ENCODE data around the gene F11R.
A peak's percentile ranks its signal among the peaks of the same experiment; 100 is the strongest.
"Not testable (repeated sequence)": the region's sequence is repeated elsewhere in the genome, so short reads cannot be mapped to it uniquely, and the experiment has no call there.

Gene F11R

DNA sequence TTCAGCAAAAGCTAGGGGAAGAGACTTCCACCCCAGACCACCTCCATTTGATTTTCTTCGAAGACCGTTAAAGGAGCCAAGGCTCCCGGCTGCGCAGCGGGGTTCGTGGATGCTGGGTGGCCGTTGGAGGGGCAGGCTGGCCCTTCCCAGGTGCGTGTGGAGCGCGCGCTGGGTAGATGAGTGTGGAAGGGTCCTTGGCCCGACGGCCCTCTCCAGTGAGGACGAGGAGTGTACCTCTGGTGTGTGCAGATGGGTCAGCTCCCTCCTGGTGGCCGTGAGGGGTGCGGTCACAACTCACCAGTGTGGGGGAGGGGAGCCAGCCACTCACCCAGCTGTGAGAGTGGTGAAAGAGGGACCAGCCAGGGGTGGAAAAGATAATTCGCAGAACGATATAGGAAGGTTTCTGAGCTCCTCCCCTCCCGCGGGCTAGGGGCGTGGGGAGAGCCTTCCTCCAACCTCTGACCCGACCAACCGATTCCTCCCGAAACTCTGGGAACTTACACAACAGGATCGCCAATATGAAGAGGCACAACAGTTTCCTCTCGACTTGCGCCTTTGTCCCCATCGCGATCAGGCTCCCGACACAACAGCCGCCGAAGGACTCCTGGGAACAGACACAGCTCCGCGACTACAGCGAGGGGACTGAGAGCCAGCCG is at the start of gene F11R:
Gene F11R (minus strand): TSS at position 644 of the 656 bp plus-strand sequence. CDS start 79 bp downstream, at position 565.
- Mint-ChIP-seq H3K9me3 (no peaks in the 10 kb centered on the region), H3K4me3 (peak within 1 kb of the TSS; percentile 86), H3K36me3 (peaks cover 5% of the 10 kb centered on the region), H3K27me3 (no peaks in the 10 kb centered on the region), H3K4me1 (peaks cover 61% of the 10 kb centered on the region), H3K27ac (peak within 1 kb of the TSS; percentile 87)

DNA sequence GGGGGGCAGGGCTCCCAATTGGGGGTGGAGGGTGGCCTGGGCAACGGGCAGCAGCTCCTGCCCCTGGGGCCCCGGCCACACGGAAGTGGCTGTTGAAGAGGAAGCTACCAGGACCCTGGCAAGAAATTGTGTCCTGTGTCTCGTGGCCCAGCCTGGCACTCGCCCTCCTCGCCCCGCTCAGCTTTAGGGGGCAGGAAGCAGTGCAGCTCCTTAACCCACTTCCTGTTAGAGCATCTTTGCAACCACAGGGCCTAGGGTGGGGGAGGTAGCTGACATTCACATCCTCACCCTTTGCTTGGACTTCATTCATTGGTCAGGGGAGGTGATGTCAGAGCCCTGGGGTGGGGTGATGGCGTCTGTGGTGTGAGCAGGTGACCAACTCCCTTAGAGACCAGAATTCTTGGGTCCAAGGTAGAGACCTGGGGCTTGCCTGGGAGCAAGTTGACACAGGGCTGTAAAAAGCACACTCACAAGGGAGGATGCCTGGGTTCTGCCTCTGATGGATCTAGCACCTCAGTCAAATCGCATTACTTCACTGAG is 48.8 kb upstream of the F11R start, which contains the start of gene ARHGAP30:
Gene ARHGAP30 (minus strand): TSS at position 161 of the 540 bp plus-strand sequence. CDS start 267 bp downstream, outside the sequence.
- H3K9me3 Mint-ChIP-seq = no peaks in the 10 kb centered on the region
- peak within 1 kb of the TSS; percentile 95 for H3K4me3 Mint-ChIP-seq
- peak within 1 kb of the TSS; percentile 97 for H3K27ac Mint-ChIP-seq
- H3K4me1 Mint-ChIP-seq = peaks cover 64% of the 10 kb centered on the region
- H3K36me3 Mint-ChIP-seq = peaks cover 3% of the 10 kb centered on the region
- H3K27me3 Mint-ChIP-seq = no peaks in the 10 kb centered on the region

DNA sequence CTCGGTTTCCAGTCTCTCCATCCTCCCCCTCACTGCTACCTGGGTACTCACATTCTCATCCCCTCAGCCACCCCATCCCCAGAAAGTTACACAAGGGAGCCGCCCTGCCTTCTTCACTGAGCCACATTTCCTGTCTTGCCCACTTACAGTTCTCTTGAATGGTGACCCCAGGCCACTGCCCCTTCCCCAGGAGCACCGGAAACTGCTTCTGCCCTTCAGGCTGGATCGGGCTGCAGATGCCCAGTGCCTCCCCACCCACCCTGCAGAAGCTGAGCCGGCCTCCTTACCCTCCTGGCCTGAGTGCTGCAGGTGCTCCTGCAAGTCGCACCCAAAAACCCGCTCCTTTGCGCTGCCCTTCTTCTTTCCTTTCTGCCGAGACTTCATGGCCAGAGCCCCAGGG is 48.3 kb upstream of the F11R start:
- Mint-ChIP-seq H3K36me3 (peaks cover 8% of the 10 kb centered on the region), H3K27me3 (no peaks in the 10 kb centered on the region), H3K4me1 (peaks cover 69% of the 10 kb centered on the region), H3K27ac (peak overlapping the region; percentile 97), H3K9me3 (no peaks in the 10 kb centered on the region), H3K4me3 (peak overlapping the region; percentile 95)

DNA sequence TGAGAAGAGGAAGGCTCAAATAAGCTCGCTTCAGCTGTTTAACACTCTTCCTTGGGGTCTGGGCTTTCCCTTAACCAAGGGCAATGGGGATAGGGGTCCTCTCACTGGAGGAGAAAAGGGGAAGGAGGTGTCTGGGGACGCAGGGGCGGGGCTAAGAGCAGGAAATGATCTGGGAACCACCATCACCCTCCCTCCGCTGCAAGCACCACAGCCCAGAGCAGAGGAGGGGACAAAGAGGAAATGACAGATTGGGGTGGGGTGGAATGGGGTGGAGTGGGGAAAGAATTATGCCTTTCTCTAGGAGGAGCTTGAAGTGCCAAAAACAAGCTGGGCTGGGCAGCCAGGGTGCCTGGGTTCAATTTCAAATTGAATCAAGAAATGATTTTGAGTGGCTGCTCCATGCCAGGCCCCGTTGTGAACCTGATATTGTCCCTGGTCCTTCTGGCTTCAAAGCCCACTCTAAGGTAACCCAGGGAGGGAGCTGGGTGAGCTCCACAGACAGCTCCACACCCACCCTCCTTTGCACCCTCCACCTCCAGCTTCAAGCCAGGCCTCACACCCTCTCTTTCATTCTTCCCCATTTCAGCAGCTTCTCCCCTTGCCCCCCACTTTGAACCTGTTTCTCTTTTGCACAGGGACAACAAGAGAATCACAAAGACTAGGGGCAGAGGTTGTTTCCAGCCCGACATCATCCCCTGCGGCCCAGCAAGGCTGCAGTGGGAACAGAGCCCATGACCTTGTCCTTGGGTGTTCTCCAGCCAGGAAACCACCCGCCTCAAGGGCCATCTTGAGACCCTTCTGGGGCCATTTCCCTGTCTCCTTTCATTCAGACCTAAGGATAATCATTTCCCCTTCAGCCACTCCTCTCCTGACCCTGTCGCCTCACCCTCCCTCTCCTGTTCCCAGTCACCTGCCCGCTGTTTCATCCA is 47.6 kb upstream of the F11R start:
- peak overlapping the region; percentile 95 for H3K4me3 Mint-ChIP-seq
- H3K27me3 Mint-ChIP-seq = no peaks in the 10 kb centered on the region
- H3K27ac Mint-ChIP-seq = peak overlapping the region; percentile 97
- peaks cover 76% of the 10 kb centered on the region for H3K4me1 Mint-ChIP-seq
- H3K36me3 Mint-ChIP-seq = peaks cover 8% of the 10 kb centered on the region
- no peaks in the 10 kb centered on the region for H3K9me3 Mint-ChIP-seq

DNA sequence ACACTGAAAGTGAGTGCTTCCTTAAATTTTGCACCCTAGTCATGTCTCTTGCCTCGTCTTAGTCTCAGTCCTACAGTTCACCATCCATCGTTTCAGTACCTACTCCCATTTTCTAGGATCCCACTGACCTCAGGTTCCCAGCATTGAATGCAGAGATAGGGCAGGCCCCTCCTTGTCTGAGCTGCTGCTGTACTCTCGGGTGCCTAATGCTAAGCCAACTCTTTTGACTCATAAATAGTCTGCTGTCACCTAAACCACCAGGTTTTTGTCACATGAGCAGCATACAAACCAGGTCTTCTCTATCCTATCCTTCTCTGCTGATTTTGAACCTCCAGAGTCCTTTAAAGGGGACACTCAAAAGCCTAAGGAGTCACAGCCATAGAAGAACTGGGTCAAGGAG is 45.7 kb upstream of the F11R start:
- no peaks in the 10 kb centered on the region for H3K27me3 Mint-ChIP-seq
- H3K9me3 Mint-ChIP-seq = no peaks in the 10 kb centered on the region
- H3K4me1 Mint-ChIP-seq = peaks cover 88% of the 10 kb centered on the region
- peak overlapping the region; percentile 95 for H3K4me3 Mint-ChIP-seq
- peak overlapping the region; percentile 98 for H3K27ac Mint-ChIP-seq
- H3K36me3 Mint-ChIP-seq = peaks cover 11% of the 10 kb centered on the region

DNA sequence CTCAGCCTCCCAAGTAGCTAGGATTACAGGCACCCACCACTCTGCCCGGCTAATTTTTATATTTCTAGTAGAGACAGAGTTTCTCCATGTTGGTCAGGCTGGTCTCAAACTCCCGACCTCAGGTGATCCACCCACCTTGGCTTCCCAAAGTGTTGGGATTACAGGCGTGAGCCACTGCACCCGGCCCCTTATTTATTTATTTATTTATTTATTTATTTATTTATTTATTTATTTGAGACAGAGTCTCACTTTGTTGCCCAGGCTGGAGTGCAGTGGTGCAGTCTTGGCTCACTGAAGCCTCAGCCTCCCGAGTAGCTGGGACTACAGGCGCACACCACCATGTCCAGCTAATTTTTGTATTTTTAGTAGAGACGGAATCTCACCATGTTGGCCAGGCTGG is 44.7 kb upstream of the F11R start:
- H3K9me3 Mint-ChIP-seq, H3K27me3 Mint-ChIP-seq: not testable (repeated sequence)
- Mint-ChIP-seq H3K36me3 (peaks cover 11% of the 10 kb centered on the region), H3K4me3 (peak overlapping the region; percentile 72), H3K27ac (peak overlapping the region; percentile 87), H3K4me1 (peaks cover 83% of the 10 kb centered on the region)

DNA sequence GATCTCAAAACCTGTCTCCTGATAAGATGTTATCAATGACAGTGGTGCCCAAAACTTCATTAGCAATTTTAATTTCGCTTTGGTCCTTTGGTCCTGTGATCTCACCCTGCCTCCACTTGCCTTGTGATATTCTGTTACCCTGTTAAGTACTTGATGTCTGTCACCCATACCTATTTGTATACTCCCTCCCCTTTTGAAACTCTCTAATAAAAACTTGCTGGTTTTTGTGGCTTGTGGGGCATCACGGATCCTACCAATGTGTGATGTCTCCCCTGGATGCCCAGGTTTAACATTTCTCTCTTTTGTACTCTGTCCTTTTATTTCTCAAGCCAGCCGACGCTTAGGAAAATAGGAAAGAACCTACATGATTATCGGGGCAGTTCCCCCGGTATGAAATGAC is 43.0 kb upstream of the F11R start:
- H3K27me3 Mint-ChIP-seq, H3K9me3 Mint-ChIP-seq: not testable (repeated sequence)
- H3K4me3 Mint-ChIP-seq = peak overlapping the region; percentile 84
- peak overlapping the region; percentile 97 for H3K27ac Mint-ChIP-seq
- peaks cover 17% of the 10 kb centered on the region for H3K36me3 Mint-ChIP-seq
- peaks cover 86% of the 10 kb centered on the region for H3K4me1 Mint-ChIP-seq

DNA sequence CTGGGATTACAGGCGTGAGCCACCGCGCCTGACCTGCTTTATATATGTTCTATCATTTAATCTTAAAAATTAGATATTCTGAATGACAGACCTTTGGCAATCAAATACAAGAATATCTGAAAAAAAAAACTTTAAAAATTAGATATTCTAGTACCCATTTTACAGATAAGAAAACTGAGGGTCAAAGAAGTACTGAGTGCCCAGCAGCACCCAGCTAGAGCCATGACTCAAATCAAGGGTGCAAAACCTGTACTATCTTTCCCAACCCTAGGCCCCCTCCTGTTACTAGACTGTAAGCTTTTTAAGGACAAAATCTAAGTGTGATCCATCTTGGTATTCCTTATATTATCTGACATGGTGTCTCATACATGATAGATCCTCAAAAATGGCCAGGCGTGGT is 40.5 kb upstream of the F11R start:
- peaks cover 75% of the 10 kb centered on the region for H3K4me1 Mint-ChIP-seq
- no peaks in the 10 kb centered on the region for H3K27me3 Mint-ChIP-seq
- H3K27ac Mint-ChIP-seq = peak overlapping the region; percentile 94
- no peak overlapping the region for H3K4me3 Mint-ChIP-seq
- H3K9me3 Mint-ChIP-seq = no peaks in the 10 kb centered on the region
- H3K36me3 Mint-ChIP-seq = peaks cover 19% of the 10 kb centered on the region

DNA sequence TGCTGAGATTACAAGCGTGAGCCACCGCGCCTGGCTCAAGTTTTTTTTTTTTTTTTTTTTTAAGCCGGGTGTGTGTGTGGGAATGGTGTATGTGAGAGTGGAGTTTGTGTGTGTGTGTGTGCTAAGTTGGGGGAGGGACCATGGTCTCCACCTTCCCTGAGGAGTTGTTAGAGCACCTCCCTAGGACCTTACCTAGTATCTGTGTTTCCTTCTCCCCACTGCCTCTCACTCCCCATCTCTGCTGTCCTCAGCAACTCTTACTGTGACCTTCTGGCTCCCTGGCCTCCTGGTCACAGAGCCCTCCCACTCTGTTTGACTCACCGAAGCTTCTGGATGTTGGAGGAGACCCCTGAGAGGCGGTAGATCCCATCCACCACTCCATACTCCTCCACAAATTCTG is 38.3 kb upstream of the F11R start:
- no peaks in the 10 kb centered on the region for H3K27me3 Mint-ChIP-seq
- H3K4me1 Mint-ChIP-seq = peaks cover 66% of the 10 kb centered on the region
- H3K36me3 Mint-ChIP-seq = peaks cover 15% of the 10 kb centered on the region
- H3K9me3 Mint-ChIP-seq = no peaks in the 10 kb centered on the region
- H3K4me3 Mint-ChIP-seq = no peak overlapping the region
- H3K27ac Mint-ChIP-seq = peak overlapping the region; percentile 93

DNA sequence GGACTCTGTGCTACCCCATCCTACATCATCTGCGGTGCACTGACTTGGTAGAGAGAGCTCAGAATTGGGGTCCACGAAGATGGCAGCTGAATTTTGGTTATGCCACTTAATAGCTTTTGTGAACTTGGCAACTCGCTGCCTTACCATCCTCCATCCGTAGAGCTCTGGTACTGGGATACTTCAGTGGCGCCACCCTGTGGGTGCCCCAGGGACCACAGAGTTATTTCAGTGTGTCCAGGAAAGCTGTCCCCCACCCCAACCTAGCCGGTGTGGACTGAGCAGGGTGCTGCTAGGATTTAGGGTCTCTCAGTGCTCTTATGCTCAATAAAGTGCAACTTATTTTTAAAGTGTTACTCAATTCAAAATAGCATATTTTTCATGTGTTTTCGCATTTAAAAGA is 33.9 kb upstream of the F11R start:
- H3K36me3 Mint-ChIP-seq = peaks cover 21% of the 10 kb centered on the region
- H3K27me3 Mint-ChIP-seq = no peaks in the 10 kb centered on the region
- H3K4me1 Mint-ChIP-seq = peaks cover 30% of the 10 kb centered on the region
- H3K27ac Mint-ChIP-seq = peak overlapping the region; percentile 17
- H3K4me3 Mint-ChIP-seq = no peak overlapping the region
- no peaks in the 10 kb centered on the region for H3K9me3 Mint-ChIP-seq

DNA sequence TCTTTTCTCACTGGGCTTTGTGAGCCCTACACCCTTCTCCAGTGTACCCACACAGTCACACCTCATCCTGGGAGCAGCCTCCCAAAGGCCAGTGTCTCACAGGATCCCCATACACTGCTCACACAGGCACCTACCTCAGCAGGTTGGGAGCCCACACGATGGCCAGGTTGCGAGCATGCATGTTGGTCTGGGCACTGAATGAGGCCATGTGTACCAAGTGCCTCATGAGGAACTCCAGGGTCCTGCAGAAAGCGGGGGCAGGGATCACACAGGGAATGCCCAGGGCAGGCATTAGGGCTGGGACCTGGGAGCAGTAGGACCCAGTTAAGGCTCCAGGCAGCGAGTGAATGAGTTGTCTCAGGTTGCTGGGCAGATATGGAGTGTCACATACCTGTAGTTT is 33.3 kb upstream of the F11R start:
- Mint-ChIP-seq H3K9me3 (no peaks in the 10 kb centered on the region), H3K36me3 (peaks cover 17% of the 10 kb centered on the region), H3K4me3 (no peak overlapping the region), H3K27me3 (no peaks in the 10 kb centered on the region), H3K27ac (no peak overlapping the region), H3K4me1 (peaks cover 24% of the 10 kb centered on the region)

DNA sequence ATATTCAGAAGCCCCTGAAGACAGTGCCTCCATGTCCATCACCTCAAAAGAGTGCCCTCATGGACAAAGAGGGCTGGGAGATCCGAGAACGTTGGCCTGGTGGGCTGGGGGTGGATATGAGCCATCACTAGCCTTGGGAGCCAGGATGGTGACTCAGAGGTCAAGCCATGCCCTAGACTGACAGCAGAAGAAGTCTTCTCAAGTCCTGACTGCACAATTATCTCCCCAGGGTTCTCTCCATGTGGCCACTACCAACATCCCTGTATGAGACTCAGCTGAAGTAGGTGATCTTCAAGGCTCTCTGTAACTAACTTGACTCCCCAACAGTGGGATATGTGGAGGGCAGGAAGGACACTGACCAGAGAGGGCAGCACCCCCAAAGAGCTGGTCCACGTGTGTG is 31.9 kb upstream of the F11R start:
- Mint-ChIP-seq H3K4me1 (peaks cover 27% of the 10 kb centered on the region), H3K9me3 (no peaks in the 10 kb centered on the region), H3K4me3 (no peak overlapping the region), H3K36me3 (peaks cover 22% of the 10 kb centered on the region), H3K27ac (peak overlapping the region; percentile 65), H3K27me3 (no peaks in the 10 kb centered on the region)

DNA sequence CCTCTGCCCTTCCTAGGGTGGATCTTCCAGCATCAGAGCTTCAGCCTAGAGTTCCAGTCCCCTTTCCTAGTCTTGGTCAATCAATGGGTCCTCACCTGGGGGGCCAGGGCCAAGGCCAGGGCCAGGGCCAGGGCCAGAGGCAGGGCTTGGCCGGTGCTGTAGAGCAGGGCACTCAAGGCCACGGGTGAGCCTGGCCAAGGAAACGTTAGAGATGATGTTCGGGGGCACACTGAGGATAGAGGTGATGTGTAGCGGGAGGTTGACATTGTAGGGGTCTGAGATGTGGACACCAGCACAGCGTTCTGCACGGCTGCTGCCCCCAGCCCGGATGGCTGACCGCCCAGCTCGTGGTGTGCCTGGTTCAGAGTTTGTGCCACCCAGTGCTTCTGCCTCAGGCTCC is 30.3 kb upstream of the F11R start:
- peaks cover 18% of the 10 kb centered on the region for H3K4me1 Mint-ChIP-seq
- H3K36me3 Mint-ChIP-seq = peaks cover 17% of the 10 kb centered on the region
- H3K27ac Mint-ChIP-seq = peak overlapping the region; percentile 62
- H3K27me3 Mint-ChIP-seq = no peaks in the 10 kb centered on the region
- no peak overlapping the region for H3K4me3 Mint-ChIP-seq
- H3K9me3 Mint-ChIP-seq = no peaks in the 10 kb centered on the region

DNA sequence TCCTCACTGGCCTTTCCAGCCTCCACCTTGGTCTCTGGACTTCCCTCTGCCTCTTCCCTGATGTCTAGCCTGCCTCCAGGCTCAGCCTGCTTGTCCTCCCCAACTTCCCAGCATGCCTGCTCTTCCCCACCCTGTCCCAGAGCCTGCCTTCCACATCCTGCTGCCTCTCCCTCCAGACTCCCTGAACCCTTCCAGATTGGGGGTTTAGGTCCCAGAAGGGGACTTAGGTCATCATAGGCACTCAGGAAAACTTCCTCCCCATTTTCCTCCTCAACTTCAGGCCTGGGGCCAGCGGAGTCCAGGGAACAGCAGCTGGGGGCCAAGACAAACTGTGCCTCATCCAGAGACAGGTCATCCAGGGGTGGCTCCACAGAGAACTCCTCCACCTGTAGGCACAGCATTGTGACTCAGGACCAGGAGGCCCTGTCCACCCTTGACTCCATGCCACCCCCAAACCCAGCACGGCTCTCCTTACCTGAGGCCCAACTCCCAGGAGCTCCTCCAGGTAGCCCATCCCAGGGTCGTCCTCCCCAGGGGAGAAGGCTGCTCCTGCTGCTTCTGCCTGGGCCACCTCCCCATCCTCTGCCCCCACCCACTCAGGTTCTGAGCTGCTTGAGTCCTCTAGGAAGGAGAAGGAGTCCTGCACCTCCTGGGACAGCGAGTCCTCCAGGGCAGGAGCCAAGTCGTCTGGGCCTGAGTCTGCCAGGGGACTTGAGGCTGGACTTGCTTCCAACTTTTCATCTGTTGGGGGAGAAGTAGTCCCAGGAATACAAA is 28.2 kb upstream of the F11R start:
- H3K36me3 Mint-ChIP-seq = peaks cover 20% of the 10 kb centered on the region
- peak overlapping the region; percentile 46 for H3K27ac Mint-ChIP-seq
- H3K4me3 Mint-ChIP-seq = no peak overlapping the region
- no peaks in the 10 kb centered on the region for H3K27me3 Mint-ChIP-seq
- H3K9me3 Mint-ChIP-seq = no peaks in the 10 kb centered on the region
- H3K4me1 Mint-ChIP-seq = peaks cover 25% of the 10 kb centered on the region

Measured in activated naive CD4-positive, alpha-beta T cell treated with anti-CD3 and anti-CD28 coated beads, Interleukin-2, amount 50 U/mL, for 24 hours (primary cell).